ENCODE data around the gene HOMEZ.
"Not testable (repeated sequence)": the region's sequence is repeated elsewhere in the genome, so short reads cannot be mapped to it uniquely, and the experiment has no call there.

HOMEZ gene

DNA sequence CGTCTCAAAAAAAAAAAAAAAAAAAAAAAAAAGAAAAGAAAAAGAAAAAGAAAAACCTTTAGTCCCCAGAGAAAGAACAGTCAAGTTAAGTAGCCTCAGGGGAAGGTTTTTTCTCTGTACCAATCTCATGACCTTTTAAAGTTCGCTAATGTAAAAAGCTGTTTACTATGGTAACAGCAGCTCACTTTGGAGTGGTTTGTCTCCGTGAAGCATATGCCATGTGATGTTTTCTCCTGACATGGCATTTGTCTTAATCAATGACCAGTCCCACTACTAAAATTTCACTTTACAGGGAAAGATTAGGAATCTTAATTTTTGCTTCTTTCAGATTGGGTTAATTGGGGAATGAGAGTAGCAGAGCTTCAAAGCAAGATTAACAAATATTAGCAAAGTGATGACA is 43.9 kb downstream of the HOMEZ start:
- Histone ChIP-seq H3K4me3 (ENCODE audit: low read depth, low read length) (no peak overlapping the region), H3K4me1 (ENCODE audit: control insufficient read depth, insufficient read depth, low read length) (no peaks in the 10 kb centered on the region), H3K9me3 (ENCODE audit: control insufficient read depth, insufficient read depth, low read depth, low read length) (no peaks in the 10 kb centered on the region), H3K36me3 (ENCODE audit: control insufficient read depth in 2 of 2, insufficient read depth in 1 of 2, low read length in 2 of 2) (no peaks in the 10 kb centered on the region), H3K27ac (ENCODE audit: extremely low read depth, low read depth, low read length) (no peak overlapping the region)
- CTCF ChIA-PET: no interaction called here
- TF ChIP-seq, protein P1, sequence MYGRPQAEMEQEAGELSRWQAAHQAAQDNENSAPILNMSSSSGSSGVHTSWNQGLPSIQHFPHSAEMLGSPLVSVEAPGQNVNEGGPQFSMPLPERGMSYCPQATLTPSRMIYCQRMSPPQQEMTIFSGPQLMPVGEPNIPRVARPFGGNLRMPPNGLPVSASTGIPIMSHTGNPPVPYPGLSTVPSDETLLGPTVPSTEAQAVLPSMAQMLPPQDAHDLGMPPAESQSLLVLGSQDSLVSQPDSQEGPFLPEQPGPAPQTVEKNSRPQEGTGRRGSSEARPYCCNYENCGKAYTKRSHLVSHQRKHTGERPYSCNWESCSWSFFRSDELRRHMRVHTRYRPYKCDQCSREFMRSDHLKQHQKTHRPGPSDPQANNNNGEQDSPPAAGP (tag by site-specific recombination; IDR thresholded peaks at IDR 0.05): no peak
- no peak for TF ChIP-seq BCL11A (tag by site-specific recombination; IDR thresholded peaks at IDR 0.05; ENCODE audit: low read depth)
- no peak for TF ChIP-seq ZBTB48 (tag by site-specific recombination; IDR thresholded peaks at IDR 0.05)
- POLR2A ChIA-PET: no interaction called here

DNA sequence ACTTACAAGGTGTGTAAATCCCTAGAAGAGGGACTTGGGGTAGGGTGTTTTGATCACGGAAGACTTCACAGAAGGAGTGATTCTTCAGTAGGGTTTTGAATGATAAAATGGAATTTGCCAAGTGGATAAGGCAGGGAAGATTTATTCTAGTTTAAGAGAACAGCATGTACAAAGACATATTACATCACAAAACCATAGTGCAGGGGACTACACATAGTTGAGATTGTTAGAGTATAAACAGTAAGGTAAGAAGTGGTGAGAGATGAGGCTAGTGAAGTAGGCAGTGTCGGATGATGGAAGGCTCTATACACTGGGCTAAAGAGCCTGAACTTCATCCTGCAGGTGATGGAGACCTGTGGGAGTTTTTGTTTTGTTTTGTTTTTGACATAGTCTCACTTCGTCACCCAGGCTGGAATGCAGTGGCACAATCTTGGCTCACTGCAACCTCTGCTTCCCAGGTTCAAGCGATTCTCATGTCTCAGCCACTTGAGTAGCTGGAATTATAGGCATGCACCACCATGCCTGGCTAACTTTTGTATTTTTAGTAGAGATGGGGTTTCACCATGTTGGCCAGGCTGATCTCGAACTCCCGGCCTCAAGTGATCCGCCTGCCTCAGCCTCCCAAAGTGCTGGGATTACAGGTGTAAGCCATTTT is 44.7 kb downstream of the HOMEZ start:
- POLR2A ChIA-PET; H3K4me1 ChIP-seq (ENCODE audit: control insufficient read depth, insufficient read depth, low read length); H3K27ac ChIP-seq (ENCODE audit: extremely low read depth, low read depth, low read length); H3K36me3 ChIP-seq (ENCODE audit: control insufficient read depth in 2 of 2, insufficient read depth in 1 of 2, low read length in 2 of 2); H3K4me3 ChIP-seq (ENCODE audit: low read depth, low read length); H3K9me3 ChIP-seq (ENCODE audit: control insufficient read depth, insufficient read depth, low read depth, low read length): not testable (repeated sequence)
- CTCF ChIA-PET: interaction anchor here (0.6 kb wide), 1 partner anchor 160 kb away, joined by 3 read pairs; no protein-coding TSS in a partner anchor

DNA sequence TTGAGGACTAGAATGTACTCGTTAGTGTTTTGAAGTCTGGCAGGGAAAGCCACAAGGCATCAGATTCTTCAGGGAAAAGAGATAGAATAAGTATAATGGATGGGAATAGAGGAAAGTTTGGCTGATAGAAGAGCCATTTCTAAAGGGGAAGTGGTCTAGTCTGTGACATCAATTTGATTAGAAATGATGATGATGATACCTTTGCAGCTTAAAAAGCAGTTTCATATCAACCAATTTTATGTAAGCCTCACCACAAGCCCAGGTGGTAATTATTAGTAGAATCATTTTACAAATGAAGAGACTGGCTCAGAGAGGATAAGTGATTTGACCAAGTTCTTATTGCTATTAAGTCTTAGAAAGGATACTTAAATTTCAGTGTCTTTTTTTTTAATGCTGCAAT is 45.3 kb downstream of the HOMEZ start:
- Histone ChIP-seq H3K27ac (ENCODE audit: extremely low read depth, low read depth, low read length) (no peak overlapping the region), H3K4me1 (ENCODE audit: control insufficient read depth, insufficient read depth, low read length) (no peaks in the 10 kb centered on the region), H3K4me3 (ENCODE audit: low read depth, low read length) (no peak overlapping the region), H3K9me3 (ENCODE audit: control insufficient read depth, insufficient read depth, low read depth, low read length) (no peaks in the 10 kb centered on the region), H3K36me3 (ENCODE audit: control insufficient read depth in 2 of 2, insufficient read depth in 1 of 2, low read length in 2 of 2) (no peaks in the 10 kb centered on the region)
- CTCF ChIA-PET: interaction anchor here (0.6 kb wide), 1 partner anchor 368 kb away, joined by 3 read pairs; no protein-coding TSS in a partner anchor
- TF ChIP-seq SCRT2 (tag by site-specific recombination; IDR thresholded peaks at IDR 0.05): no peak
- TF ChIP-seq, protein P2, sequence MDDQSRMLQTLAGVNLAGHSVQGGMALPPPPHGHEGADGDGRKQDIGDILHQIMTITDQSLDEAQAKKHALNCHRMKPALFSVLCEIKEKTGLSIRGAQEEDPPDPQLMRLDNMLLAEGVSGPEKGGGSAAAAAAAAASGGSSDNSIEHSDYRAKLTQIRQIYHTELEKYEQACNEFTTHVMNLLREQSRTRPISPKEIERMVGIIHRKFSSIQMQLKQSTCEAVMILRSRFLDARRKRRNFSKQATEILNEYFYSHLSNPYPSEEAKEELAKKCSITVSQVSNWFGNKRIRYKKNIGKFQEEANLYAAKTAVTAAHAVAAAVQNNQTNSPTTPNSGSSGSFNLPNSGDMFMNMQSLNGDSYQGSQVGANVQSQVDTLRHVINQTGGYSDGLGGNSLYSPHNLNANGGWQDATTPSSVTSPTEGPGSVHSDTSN (CRISPR knock-in tag; IDR thresholded peaks at IDR 0.05): no peak
- no peak for TF ChIP-seq MYNN (tag by site-specific recombination; IDR thresholded peaks at IDR 0.05; ENCODE audit: borderline replicate concordance)
- no peak for TF ChIP-seq HOXC10 (CRISPR knock-in tag; IDR thresholded peaks at IDR 0.05)
- TF ChIP-seq ZNF266 (tag by site-specific recombination; IDR thresholded peaks at IDR 0.05; ENCODE audit: low read depth): no peak
- TF ChIP-seq, protein P3, sequence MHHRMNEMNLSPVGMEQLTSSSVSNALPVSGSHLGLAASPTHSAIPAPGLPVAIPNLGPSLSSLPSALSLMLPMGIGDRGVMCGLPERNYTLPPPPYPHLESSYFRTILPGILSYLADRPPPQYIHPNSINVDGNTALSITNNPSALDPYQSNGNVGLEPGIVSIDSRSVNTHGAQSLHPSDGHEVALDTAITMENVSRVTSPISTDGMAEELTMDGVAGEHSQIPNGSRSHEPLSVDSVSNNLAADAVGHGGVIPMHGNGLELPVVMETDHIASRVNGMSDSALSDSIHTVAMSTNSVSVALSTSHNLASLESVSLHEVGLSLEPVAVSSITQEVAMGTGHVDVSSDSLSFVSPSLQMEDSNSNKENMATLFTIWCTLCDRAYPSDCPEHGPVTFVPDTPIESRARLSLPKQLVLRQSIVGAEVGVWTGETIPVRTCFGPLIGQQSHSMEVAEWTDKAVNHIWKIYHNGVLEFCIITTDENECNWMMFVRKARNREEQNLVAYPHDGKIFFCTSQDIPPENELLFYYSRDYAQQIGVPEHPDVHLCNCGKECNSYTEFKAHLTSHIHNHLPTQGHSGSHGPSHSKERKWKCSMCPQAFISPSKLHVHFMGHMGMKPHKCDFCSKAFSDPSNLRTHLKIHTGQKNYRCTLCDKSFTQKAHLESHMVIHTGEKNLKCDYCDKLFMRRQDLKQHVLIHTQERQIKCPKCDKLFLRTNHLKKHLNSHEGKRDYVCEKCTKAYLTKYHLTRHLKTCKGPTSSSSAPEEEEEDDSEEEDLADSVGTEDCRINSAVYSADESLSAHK (tag by site-specific recombination; IDR thresholded peaks at IDR 0.05): no peak
- POLR2A ChIA-PET: no interaction called here

DNA sequence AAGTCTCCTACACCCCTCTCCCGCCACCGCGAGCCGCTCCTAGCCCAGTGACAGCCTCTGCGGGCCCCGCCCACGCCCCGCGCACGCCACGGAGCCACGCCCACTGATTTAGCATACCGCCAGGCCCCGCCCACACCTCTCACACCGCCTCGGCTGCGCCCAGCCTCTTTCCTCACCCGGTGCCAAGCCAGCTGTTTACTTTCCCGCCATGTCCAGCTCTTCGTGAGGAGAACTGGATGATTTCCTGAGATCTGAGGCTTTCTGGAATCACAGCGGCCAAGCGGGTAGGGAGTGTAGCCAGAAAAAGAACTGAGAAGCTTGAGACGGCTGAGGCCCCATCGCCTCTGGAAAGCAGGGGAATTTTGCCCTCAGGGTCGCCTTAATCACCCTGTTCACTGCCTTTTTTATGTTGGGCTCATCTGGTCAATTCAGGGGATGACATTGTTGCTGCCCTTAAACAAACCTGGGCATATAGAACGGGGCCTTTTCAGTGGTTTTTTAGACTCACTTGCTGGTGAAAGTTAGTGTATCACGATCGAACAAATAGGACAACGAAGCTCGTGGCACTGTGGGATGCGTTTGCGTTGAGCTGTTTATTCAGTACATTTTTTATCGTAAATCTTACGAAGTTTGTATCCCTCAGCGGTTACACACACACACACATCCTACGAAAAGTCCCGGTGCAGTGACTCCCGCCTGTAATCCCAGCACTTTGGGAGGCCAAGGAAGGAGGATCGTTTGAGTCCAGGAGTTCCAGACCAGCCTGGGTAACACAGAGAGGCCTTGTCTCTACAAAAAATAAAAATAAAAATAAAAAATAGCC is 47.9 kb downstream of the HOMEZ start, which contains the start of gene RNF212B:
Gene RNF212B, plus strand, starts transcription at position 165 of the 823 bp plus-strand sequence. CDS start 2,410 bp downstream, outside the sequence.
- H3K36me3 ChIP-seq (ENCODE audit: control insufficient read depth in 2 of 2, insufficient read depth in 1 of 2, low read length in 2 of 2): no peaks in the 10 kb centered on the region
- ChIA-PET CTCF (interaction anchor here (0.5 to 0.6 kb wide), 2 partner anchors 33 to 116 kb away, joined by 3 read pairs; no protein-coding TSS in a partner anchor), POLR2A (interaction anchor here (0.6 kb wide), 1 partner anchor 1128 kb away, joined by 5 read pairs; no protein-coding TSS in a partner anchor)
- no peaks in the 10 kb centered on the region for H3K4me1 ChIP-seq (ENCODE audit: control insufficient read depth, insufficient read depth, low read length)
- H3K9me3 ChIP-seq (ENCODE audit: control insufficient read depth, insufficient read depth, low read depth, low read length): no peaks in the 10 kb centered on the region
- H3K4me3 ChIP-seq (ENCODE audit: low read depth, low read length): no peak within 1 kb of the TSS
- H3K27ac ChIP-seq (ENCODE audit: extremely low read depth, low read depth, low read length): no peak within 1 kb of the TSS
- peak; percentile 79 for TF ChIP-seq ZFHX2 (tag by site-specific recombination; conservative IDR thresholded peaks at IDR 0.05)
- no peak for TF ChIP-seq ZNF274 (IDR thresholded peaks at IDR 0.05; ENCODE audit: low read length)
- TF ChIP-seq ZNF274 (tag by site-specific recombination; IDR thresholded peaks at IDR 0.05; ENCODE audit: borderline replicate concordance): no peak
- TF ChIP-seq, protein P4, sequence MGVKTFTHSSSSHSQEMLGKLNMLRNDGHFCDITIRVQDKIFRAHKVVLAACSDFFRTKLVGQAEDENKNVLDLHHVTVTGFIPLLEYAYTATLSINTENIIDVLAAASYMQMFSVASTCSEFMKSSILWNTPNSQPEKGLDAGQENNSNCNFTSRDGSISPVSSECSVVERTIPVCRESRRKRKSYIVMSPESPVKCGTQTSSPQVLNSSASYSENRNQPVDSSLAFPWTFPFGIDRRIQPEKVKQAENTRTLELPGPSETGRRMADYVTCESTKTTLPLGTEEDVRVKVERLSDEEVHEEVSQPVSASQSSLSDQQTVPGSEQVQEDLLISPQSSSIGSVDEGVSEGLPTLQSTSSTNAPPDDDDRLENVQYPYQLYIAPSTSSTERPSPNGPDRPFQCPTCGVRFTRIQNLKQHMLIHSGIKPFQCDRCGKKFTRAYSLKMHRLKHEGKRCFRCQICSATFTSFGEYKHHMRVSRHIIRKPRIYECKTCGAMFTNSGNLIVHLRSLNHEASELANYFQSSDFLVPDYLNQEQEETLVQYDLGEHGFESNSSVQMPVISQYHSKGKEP (tag by site-specific recombination; IDR thresholded peaks at IDR 0.05): no peak
- TF ChIP-seq SP2 (tag by site-specific recombination; IDR thresholded peaks at IDR 0.05): 0 out of 2 replicates have a peak, but pooled peaks have one; percentile 13
- TF ChIP-seq ZNF433 (tag by site-specific recombination; IDR thresholded peaks at IDR 0.05; ENCODE audit: low read depth): no peak
- TF ChIP-seq, protein P5, sequence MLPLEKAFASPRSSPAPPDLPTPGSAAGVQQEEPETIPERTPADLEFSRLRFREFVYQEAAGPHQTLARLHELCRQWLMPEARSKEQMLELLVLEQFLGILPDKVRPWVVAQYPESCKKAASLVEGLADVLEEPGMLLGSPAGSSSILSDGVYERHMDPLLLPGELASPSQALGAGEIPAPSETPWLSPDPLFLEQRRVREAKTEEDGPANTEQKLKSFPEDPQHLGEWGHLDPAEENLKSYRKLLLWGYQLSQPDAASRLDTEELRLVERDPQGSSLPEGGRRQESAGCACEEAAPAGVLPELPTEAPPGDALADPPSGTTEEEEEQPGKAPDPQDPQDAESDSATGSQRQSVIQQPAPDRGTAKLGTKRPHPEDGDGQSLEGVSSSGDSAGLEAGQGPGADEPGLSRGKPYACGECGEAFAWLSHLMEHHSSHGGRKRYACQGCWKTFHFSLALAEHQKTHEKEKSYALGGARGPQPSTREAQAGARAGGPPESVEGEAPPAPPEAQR (tag by site-specific recombination; IDR thresholded peaks at IDR 0.05): no peak
- TF ChIP-seq ZNF394 (tag by site-specific recombination; IDR thresholded peaks at IDR 0.05; ENCODE audit: borderline replicate concordance): no peak
- no peak for TF ChIP-seq HOXC10 (CRISPR knock-in tag; IDR thresholded peaks at IDR 0.05)
